IMR-90 (cell line): Measurements from ENCODE around the gene PCARE. TPM values are rescaled to one million over a fixed set of nuclear protein-coding genes. Genes with fewer than 3 reads are reported as not detected.

ENCODE experiments used
- ATAC-seq: fragments of 200-7000 bp; cut with Tn5 transposase; 2 replicates; pipeline ENCODE4 v1.9.1; 2020; ENCODE audit warnings: low read depth, mild to moderate bottlenecking, moderate library complexity
- BruUV-seq: library from RNA; stranded (reverse); fragments of 400-500 nt; replicated peaks from 2 replicates; lab custom pipeline; 2021; lab: Mats Ljungman, UMichigan
- CTCF ChIA-PET: fragments of 300-600 bp; formaldehyde crosslinking; extraction: SDS; loops from one replicate; lab custom pipeline; 2021; ENCODE audit warnings: antibody characterized with exemption; lab: Yijun Ruan, JAX
- POLR2A ChIA-PET: fragments of 300-600 bp; sonication (Branson Sonifier 250); formaldehyde crosslinking; loops from one replicate; lab custom pipeline; 2022; ENCODE audit warnings: antibody characterized with exemption; ENCODE audit not compliant: unreplicated experiment; lab: Charles Lee
- DNase-seq: peaks from one replicate; pipeline ENCODE4 v3.0.0; 2013
- H2AFZ ChIP-seq: replicated peaks from 2 replicates; pipeline ENCODE3; 2013; ENCODE audit warnings: low read length, mild to moderate bottlenecking; ENCODE audit not compliant: poor library complexity
- H2AK5ac ChIP-seq: 2 replicates; pipeline ENCODE4 v1.6.1; 2013; ENCODE audit warnings: low read depth, low read length, inconsistent platforms
- H2AK9ac ChIP-seq: replicated peaks from 2 replicates; pipeline ENCODE3; 2013; ENCODE audit warnings: mild to moderate bottlenecking, low read depth, low read length, moderate library complexity; ENCODE audit not compliant: poor library complexity
- H2BK120ac ChIP-seq: 2 replicates; pipeline ENCODE4 v1.6.1; 2013; ENCODE audit warnings: low read depth, low read length, inconsistent platforms
- H2BK15ac ChIP-seq: 3 replicates; pipeline ENCODE4 v1.6.1; 2013; ENCODE audit warnings: low read depth, low read length, inconsistent platforms
- H2BK20ac ChIP-seq: 2 replicates; pipeline ENCODE4 v1.6.1; 2013; ENCODE audit warnings: low read depth, mild to moderate bottlenecking, inconsistent platforms, low read length, moderate library complexity
- H2BK5ac ChIP-seq: 2 replicates; pipeline ENCODE4 v1.6.1; 2013; ENCODE audit warnings: mild to moderate bottlenecking, low read depth, low read length, inconsistent platforms; ENCODE audit not compliant: poor library complexity, severe bottlenecking
- H3K14ac ChIP-seq: replicated peaks from 2 replicates; pipeline ENCODE4 v1.6.1; 2013; ENCODE audit warnings: low read depth, low read length, inconsistent platforms
- H3K18ac ChIP-seq: 2 replicates; pipeline ENCODE4 v1.6.1; 2013; ENCODE audit warnings: low read depth, low read length, control low read depth
- H3K23ac ChIP-seq: 2 replicates; pipeline ENCODE4 v1.6.1; 2013; ENCODE audit warnings: low read depth, low read length, inconsistent platforms
- H3K27ac ChIP-seq: 2 replicates; pipeline ENCODE4 v1.5.1; 2013; ENCODE audit warnings: mild to moderate bottlenecking, control low read depth, low read length; ENCODE audit not compliant: insufficient read depth
- H3K27me3 ChIP-seq: 2 replicates; pipeline ENCODE4 v1.6.1; 2013; ENCODE audit warnings: low read length; ENCODE audit not compliant: control insufficient read depth, insufficient read depth
- H3K36me3 ChIP-seq: 2 replicates; pipeline ENCODE4 v1.6.1; 2013; ENCODE audit warnings: low read length, mixed read lengths; ENCODE audit not compliant: control insufficient read depth, insufficient read depth
- H3K4ac ChIP-seq: 2 replicates; pipeline ENCODE4 v1.6.1; 2013; ENCODE audit warnings: low read depth, low read length, inconsistent platforms
- H3K4me1 ChIP-seq: 2 replicates; pipeline ENCODE4 v1.6.1; 2013; ENCODE audit warnings: low read length, mixed read lengths; ENCODE audit not compliant: control insufficient read depth, insufficient read depth
- H3K4me2 ChIP-seq: 2 replicates; pipeline ENCODE4 v1.6.1; 2013; ENCODE audit warnings: low read depth, mild to moderate bottlenecking, control low read depth, low read length, moderate library complexity
- H3K4me3 ChIP-seq: 2 replicates; pipeline ENCODE4 v1.5.1; 2013; ENCODE audit warnings: low read depth, mild to moderate bottlenecking, control low read depth, low read length, moderate library complexity; ENCODE audit not compliant: insufficient read depth
- H3K56ac ChIP-seq: 2 replicates; pipeline ENCODE4 v1.6.1; 2013; ENCODE audit warnings: low read length, inconsistent platforms; ENCODE audit not compliant: insufficient read depth; ENCODE audit errors: extremely low read depth
- H3K79me1 ChIP-seq, 2 experiments: 2 replicates each; pipeline ENCODE4 v1.6.1; 2013; ENCODE audit warnings: low read length in 2 of 2, inconsistent platforms in 1 of 2, low read depth in 1 of 2
- H3K9ac ChIP-seq: 2 replicates; pipeline ENCODE4 v1.6.1; 2013; ENCODE audit warnings: low read depth, low read length, control low read depth
- H3K9me1 ChIP-seq: 2 replicates; pipeline ENCODE4 v1.6.1; 2013; ENCODE audit warnings: low read length, inconsistent platforms; ENCODE audit not compliant: insufficient read depth
- H3K9me3 ChIP-seq: 2 replicates; pipeline ENCODE4 v1.6.1; 2013; ENCODE audit warnings: low read length; ENCODE audit not compliant: control insufficient read depth, insufficient read depth
- H4K20me1 ChIP-seq: 2 replicates; pipeline ENCODE4 v1.6.1; 2013; ENCODE audit warnings: low read length, inconsistent platforms; ENCODE audit not compliant: insufficient read depth
- H4K5ac ChIP-seq: 2 replicates; pipeline ENCODE4 v1.6.1; 2013; ENCODE audit warnings: mild to moderate bottlenecking, low read depth, low read length, control low read depth
- H4K8ac ChIP-seq, 2 experiments: 2 replicates each; pipeline ENCODE4 v1.6.1; 2013; ENCODE audit warnings: low read depth in 2 of 2, low read length in 2 of 2, control low read depth in 1 of 2, inconsistent platforms in 1 of 2
- H4K91ac ChIP-seq: 2 replicates; pipeline ENCODE4 v1.6.1; 2013; ENCODE audit warnings: low read depth, low read length, inconsistent platforms; ENCODE audit not compliant: insufficient read depth
- CEBPB ChIP-seq: IDR thresholded peaks from 2 replicates; pipeline ENCODE4 v1.6.1; 2012; ENCODE audit warnings: low read depth, low read length, improper control_type of control experiment
- CHD1 ChIP-seq: IDR thresholded peaks from 2 replicates; pipeline ENCODE4 v1.6.1; 2012; ENCODE audit warnings: low read depth, low read length, improper control_type of control experiment
- ELK1 ChIP-seq: fragments of 150-350 bp; IDR thresholded peaks from 2 replicates; pipeline ENCODE4 v1.6.1; 2016; ENCODE audit warnings: low read depth, mild to moderate bottlenecking, low read length, moderate library complexity, borderline replicate concordance
- MAFK ChIP-seq: IDR thresholded peaks from 2 replicates; pipeline ENCODE4 v1.6.1; 2012; ENCODE audit warnings: low read depth, low read length, improper control_type of control experiment
- RFX5 ChIP-seq: IDR thresholded peaks from 2 replicates; pipeline ENCODE4 v1.8.0; 2012; ENCODE audit warnings: low read depth, mild to moderate bottlenecking, low read length, moderate library complexity
- WGBS, 2 experiments: methylation state at CpG; one replicate each; pipeline versions ENCODE4 v1.1.5 to v1.1.7; 2013; ENCODE audit warnings: missing lambda C conversion rate in 2 of 2; ENCODE audit not compliant: insufficient read length in 1 of 2; ENCODE audit errors: extremely low coverage in 2 of 2; 5-methylcytosine and 5-hydroxymethylcytosine counted together
- dilution Hi-C: fragments of 300-500 bp; cut with HindIII; formaldehyde crosslinking; loops from one replicate; pipeline ENCODE4 v1.14.3; 2018; ENCODE audit warnings: low sequenced_read_pairs; ENCODE audit not compliant: unreplicated experiment
- in situ Hi-C: fragments of 300-500 bp; cut with MboI; formaldehyde crosslinking; loops from 3 replicates; pipeline ENCODE4 v1.14.3; 2019; ENCODE audit warnings: low sequenced_read_pairs, inconsistent platforms, mixed read lengths
- intact Hi-C: fragments of 100-400 bp; cut with micrococcal nuclease; formaldehyde crosslinking; loops from 2 replicates; pipeline ENCODE4 v1.10.0; 2022
- polyA plus RNA-seq, 3 experiments: library from polyadenylated mRNA; depleted of rRNA; stranded (reverse); fragments of >200 nt; gene quantifications; 2 replicates each; pipeline ENCODE4 v1.2.3, GENCODE V29; 2012; ENCODE audit warnings: low replicate concordance in 1 of 3
- total RNA-seq: library from RNA; depleted of rRNA; stranded (reverse); fragments of >200 nt; gene quantifications from 2 replicates; pipeline ENCODE4 v1.2.3, GENCODE V29; 2012

PCARE gene
- total and polyA plus RNA-seq, 2 of the 4 experiments (the other 2 are of a cell fraction): not detected

- H2AFZ ChIP-seq: no peak overlapping the region
- WGBS, 2 experiments: 90% methylated on average over 2 of the region's 10 CpGs; no CpG with 5 or more reads in 1 of the 2 experiments
- ChIA-PET CTCF (interaction anchor here (0.5 kb wide), 1 partner anchor 168 kb away, joined by 5 read pairs; the partner anchor contains the start of gene WDR43), POLR2A (no interaction called here)
- no peak overlapping the region for H3K18ac ChIP-seq
- no peak overlapping the region for H2BK15ac ChIP-seq
- no peak overlapping the region for H2AK5ac ChIP-seq
- H3K4me2 ChIP-seq: no peak overlapping the region
- DNase-seq (no peak), ATAC-seq (no peak)
- no peak overlapping the region for H2BK20ac ChIP-seq
- no peak overlapping the region for H2BK5ac ChIP-seq
- no peaks in the 10 kb centered on the region for H3K79me1 ChIP-seq
- TF ChIP-seq MAFK: no peak
- TF ChIP-seq CHD1: no peak
- no peak for TF ChIP-seq RFX5
- no peak for TF ChIP-seq ELK1
- TF ChIP-seq CEBPB: no peak
- no peak overlapping the region for H3K4ac ChIP-seq
- H3K4me1 ChIP-seq: peaks cover 7% of the 10 kb centered on the region; the same call in 1 of the 2 replicates
- no peaks in the 10 kb centered on the region for H4K20me1 ChIP-seq
- H2AK9ac ChIP-seq: no peak overlapping the region
- intact Hi-C loops: no loop called here
- no peak overlapping the region for H4K91ac ChIP-seq
- dilution Hi-C loops: no loop called here
- H3K9ac ChIP-seq: no peak overlapping the region
- no peaks in the 10 kb centered on the region for H3K36me3 ChIP-seq
- H3K14ac ChIP-seq: no peak overlapping the region
- H3K9me1 ChIP-seq: no peaks in the 10 kb centered on the region
- H3K23ac ChIP-seq: no peak overlapping the region
- BruUV-seq: no TSS peak
- H4K8ac ChIP-seq: no peak overlapping the region
- H3K27ac ChIP-seq: no peak overlapping the region
- H2BK120ac ChIP-seq: no peak overlapping the region
- no peak overlapping the region for H3K4me3 ChIP-seq
- H3K56ac ChIP-seq: no peak overlapping the region
- no peaks in the 10 kb centered on the region for H3K9me3 ChIP-seq
- in situ Hi-C loops: no loop called here
- H3K27me3 ChIP-seq: peaks cover 13% of the 10 kb centered on the region
- no peak overlapping the region for H4K5ac ChIP-seq
Measured at GRCh38 chr2:29062371-29062770, 12.0 kb downstream of the PCARE start.
